C4-2B (cell line): ENCODE data around the gene HMX1.

Experiments
- H3K27ac ChIP-seq: fragments of 450-650 bp; 2 replicates; pipeline ENCODE4 v1.5.1; 2017
- CTCF ChIP-seq: fragments of 450-650 bp; conservative IDR thresholded peaks from 2 replicates; pipeline ENCODE4 v1.5.1; 2017; ENCODE audit warnings: mild to moderate bottlenecking
- ZFX ChIP-seq: fragments of 450-650 bp; IDR thresholded peaks from 2 replicates; pipeline ENCODE4 v1.6.1; 2017

Gene HMX1

GRCh38 chr4:8908206-8908893 lies 36.7 kb upstream of the HMX1 start:
- TF ChIP-seq CTCF = no peak
- no peak for TF ChIP-seq ZFX
- no peak overlapping the region for H3K27ac ChIP-seq

GRCh38 chr4:8907596-8908205 lies 36.1 kb upstream of the HMX1 start:
- H3K27ac ChIP-seq = no peak overlapping the region
- TF ChIP-seq ZFX (no peak), CTCF (no peak)

GRCh38 chr4:8906991-8907595 lies 35.5 kb upstream of the HMX1 start:
- TF ChIP-seq CTCF = no peak
- TF ChIP-seq ZFX = no peak
- no peak overlapping the region for H3K27ac ChIP-seq

GRCh38 chr4:8906668-8906970 lies 35.0 kb upstream of the HMX1 start:
- no peak overlapping the region for H3K27ac ChIP-seq
- TF ChIP-seq ZFX (no peak), CTCF (no peak)

GRCh38 chr4:8905773-8906667 lies 34.4 kb upstream of the HMX1 start:
- TF ChIP-seq ZFX = no peak
- no peak for TF ChIP-seq CTCF
- H3K27ac ChIP-seq = no peak overlapping the region

GRCh38 chr4:8905226-8905772 lies 33.7 kb upstream of the HMX1 start:
- no peak overlapping the region for H3K27ac ChIP-seq
- TF ChIP-seq ZFX (no peak), CTCF (no peak)
